Vagina (tissue), 2 donors: Measurements from ENCODE around the gene PPP2R5C.

Source experiments
- CTCF ChIP-seq, 3 experiments: fragments of 450-650 bp in 2 of 3; fragments of 200-600 bp in 1 of 3; sonication (generic) in 1 of 3; IDR thresholded peaks; one replicate each; pipeline ENCODE4 v1.5.1; 2017 to 2019; ENCODE audit warnings: antibody characterized with exemption in 3 of 3, mild to moderate bottlenecking in 2 of 3, moderate library complexity in 2 of 3
- POLR2AphosphoS5 ChIP-seq, 2 donors: sonication (generic); formaldehyde crosslinking; IDR thresholded peaks; one replicate each; pipeline ENCODE4 v1.9.0; 2017; ENCODE audit warnings: antibody characterized with exemption in 2 of 2, mild to moderate bottlenecking in 2 of 2, low read depth in 1 of 2; ENCODE audit not compliant: insufficient read depth in 1 of 2

GRCh38 chr14:101834800-101835547 lies 73.5 kb downstream of the PPP2R5C start:
- no peak for TF ChIP-seq CTCF (IDR thresholded peaks at IDR 0.05)
- no peak for TF ChIP-seq POLR2AphosphoS5 (IDR thresholded peaks at IDR 0.05; ENCODE audit: insufficient read depth in 1 of 2, low read depth in 1 of 2)
